Islet precursor cell (in vitro differentiated cells): ENCODE measurements around the gene HTATIP2.
"Not testable (repeated sequence)": the region's sequence is repeated elsewhere in the genome, so short reads cannot be mapped to it uniquely, and the experiment has no call there.

Experiments
- DNase-seq: peaks from one replicate; pipeline ENCODE4 v3.0.0-alpha.2; 2018

The HTATIP2 gene

DNA sequence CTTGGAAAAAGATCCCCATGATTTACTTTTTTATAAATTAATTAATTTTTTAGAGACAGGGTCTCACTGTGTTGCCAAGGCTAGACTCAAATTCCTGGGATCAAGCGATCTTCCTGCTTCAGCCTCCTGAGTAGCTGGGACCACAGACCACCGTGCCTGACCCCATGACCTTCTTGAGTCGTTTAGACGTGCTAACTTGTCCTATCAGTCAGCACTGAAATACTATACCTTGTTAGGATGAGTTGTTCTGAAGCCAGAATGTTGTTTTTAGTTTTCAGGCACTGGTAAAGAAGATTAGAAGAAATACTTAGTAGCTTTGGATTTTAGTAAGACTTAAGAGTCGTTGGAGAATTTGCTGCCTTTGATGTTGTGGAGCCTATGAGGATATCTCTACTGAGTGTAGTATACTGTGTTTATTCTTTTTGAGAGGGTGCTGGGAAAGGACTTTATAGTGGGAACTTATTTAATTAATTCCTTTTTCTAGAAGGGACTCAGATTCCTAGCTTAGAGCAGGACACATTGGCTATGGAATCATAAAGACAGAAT, 8.6 kb downstream of the HTATIP2 start:
- no peak for DNase-seq

DNA sequence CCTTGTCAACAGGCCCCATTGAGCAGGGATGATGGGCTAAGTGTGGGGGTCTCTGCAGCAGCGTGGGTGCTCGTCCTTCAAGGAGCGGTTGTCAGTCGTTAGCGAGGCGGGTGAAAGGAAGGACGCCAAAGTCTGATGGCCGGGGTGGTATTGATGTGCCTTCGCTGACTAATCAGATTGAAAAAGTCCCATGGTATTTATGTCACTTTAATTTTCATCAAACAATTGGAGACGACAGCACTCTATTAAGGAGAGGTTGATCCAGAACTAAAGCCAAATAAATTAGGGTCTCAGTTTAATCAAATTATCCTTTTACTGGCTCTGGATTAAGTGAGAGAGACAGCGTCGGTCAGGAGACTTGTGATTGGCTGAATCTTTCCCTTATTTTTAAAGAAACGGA, 9.6 kb downstream of the HTATIP2 start:
- DNase-seq: no peak

DNA sequence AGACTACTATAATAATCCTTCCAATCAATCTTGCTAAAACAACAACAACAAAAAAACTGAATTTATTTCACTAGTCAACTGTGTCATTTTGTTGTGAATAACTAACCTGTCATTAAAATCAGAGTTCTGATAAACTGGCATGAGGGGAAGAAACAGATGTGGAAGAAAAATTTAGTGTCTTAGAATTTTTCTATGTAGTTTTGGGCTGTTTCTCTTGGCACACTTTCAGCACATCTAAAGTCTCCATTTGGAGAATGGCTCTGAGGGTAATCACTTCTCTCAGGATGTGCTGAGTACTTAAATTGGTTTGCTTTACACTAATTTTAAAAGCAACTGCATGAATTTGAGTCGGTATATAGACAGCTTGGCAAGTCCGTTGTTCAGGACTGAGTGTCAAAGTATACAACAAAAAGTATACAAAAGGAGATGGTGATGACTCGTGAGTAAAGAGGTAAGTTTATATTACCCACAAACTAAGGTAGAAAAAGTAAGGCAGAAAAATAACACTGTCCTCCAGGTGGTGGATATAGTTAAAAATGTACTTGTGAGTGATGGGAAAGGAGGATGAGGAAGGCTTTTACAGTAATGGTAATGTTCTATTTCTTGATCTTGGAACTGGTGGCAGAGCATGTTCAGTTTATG, 10.2 kb downstream of the HTATIP2 start:
- DNase-seq: no peak

DNA sequence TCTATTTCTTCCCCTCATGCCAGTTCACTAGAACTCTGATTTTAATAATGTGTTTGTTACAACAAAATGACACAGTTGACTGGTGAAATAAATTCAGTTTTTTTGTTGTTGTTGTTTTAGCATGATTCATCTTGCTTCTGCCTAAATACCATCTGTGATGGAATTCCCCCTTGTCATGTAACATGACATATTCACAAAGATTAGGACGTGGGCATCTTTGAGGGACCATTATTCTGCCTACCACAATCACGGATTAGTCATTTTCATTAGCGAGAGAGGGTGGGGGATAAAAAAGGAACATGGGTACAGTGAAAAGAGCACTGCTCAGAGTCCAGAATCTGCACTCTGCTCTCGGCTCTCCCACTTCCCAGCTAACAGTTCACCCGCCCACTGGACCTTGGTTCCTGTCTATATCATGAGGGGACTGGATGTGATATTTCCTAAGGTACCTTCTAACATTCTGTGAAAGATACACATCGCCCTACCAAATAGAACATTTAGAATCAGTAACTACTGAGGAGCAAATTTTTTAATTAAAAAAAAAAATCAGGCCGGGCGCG, 11.3 kb downstream of the HTATIP2 start:
- no peak for DNase-seq

DNA sequence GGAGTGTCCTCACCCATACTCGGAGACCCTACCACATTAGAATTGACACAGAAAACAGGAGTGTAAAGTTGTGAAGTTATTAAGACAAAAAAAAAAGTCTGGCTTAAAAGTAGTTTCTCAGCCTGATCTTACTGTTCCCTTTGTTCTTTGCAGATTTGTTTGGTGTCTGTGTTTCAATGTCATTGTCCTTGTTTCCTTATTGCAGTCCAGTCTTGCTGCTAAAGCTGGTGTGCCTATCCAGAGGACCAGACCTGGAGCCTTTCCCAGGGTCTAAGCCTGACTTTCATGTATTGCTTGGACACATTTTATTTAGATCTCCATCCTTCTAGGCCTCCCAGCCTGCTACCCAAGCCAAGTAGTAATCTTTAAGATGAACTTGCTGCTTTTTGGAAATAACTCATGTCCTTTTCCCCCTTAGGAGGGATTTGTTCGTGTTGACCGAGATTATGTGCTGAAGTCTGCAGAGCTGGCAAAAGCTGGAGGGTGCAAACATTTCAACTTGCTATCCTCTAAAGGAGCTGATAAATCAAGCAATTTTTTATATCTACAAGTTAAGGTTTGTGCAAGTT, 12.7 kb downstream of the HTATIP2 start:
- DNase-seq: no peak

DNA sequence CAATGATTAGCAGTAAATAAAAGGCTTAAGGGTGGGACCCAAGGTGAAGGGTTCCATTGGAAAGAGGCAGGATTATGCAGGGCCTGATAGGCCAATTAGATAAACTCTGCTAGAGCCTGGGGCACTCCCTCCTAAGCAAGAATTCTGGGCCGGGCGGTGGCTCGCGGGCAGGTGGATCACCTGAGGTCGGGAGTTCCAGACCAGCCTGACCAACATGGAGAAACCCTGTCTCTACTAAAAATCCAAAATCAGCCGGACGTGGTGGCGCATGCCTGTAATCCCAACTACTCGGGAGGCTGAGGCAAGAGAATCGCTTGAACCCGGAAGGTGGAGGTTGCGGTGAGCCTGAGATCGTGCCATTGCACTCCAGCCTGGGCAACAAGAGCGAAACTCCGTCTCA, 22.5 kb downstream of the HTATIP2 start:
- not testable (repeated sequence) for DNase-seq

DNA sequence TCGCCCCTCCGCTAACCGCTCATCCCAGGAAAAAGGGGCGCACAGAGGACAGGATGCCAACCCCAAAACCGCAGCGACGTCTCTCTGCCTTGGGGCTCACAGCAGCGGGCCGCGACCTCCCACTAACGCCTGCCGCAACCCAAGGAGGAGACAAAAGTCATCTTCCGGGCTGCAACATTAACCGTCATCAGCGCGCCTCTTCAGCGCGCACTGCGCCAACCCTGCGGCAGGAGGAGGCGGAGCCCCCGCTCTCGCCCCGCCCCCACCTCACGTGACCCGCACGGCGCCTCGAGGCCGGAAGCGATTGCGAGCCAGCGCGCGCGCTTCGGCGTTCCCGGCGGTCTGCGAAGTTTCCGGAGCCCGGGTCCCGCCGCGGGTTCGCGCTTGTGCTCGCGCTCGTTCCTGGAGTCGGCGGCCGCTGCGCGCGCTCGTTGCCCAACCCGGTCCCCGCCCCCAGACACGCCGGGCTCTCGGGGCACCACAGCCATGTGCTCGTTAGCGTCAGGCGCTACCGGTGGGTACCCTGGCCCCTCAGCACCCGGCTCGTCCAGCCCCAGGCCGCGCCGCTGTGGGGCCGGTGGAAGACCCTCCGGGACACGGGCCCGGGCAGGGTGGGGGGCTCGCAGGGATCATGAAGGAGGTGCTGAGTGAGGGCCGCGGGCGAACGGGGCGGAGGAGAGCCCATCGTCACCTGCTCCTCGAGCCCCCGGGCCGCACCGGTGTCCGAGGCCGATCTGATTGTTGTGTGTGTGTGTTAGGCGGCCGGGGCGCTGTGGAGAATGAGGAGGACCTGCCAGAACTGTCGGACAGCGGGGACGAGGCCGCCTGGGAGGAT, 24.0 kb downstream of the HTATIP2 start, which contains the start of gene PRMT3:
Gene PRMT3 (plus strand): TSS at position 456 of the 835 bp plus-strand sequence. CDS start 31 bp downstream, at position 487.
- DNase-seq: peak; percentile 97

DNA sequence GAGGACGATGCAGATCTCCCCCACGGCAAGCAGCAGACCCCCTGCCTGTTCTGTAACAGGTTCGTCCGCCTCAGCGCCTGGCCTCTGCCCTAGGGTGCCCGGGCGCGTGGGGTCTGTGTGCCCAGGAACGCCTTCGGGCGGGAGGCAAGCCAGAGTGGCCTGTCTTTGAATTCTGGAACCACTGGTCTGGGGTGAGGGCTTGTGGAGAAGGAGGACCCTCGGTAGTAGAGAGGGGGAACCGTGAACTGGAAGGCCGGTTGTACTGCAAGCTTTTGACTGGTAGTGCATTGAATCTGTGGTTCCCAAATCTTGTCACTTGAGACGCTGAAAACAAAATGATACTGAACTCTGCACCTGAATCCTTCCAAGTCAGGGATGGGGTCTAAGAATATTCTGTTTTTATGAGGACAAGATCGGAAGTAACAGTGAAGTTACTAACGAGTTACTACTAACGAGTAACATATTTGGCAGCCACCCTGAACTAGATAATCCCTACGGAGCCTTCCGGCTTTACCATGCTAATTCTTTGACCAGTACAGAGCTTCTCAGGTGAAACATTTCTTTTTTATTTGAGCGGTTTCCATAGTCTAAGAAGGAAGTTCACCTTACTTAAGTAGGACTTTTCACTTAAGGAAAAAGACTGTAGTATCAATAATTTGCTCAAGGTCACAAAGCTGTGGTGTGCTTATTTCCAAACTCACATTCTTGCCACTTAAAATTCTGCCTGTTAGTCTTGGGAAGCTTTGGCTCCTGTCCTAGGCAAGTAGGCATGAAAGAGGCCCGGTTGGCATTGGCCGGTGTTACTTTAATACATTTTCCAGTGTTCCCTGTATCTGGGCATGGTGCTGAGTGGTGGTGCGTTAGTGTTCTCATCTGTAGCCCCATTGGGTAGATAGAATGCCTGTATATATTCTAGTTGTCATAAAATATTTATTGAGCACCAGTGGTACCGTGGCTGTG, 24.9 kb downstream of the HTATIP2 start:
- DNase-seq: no peak

DNA sequence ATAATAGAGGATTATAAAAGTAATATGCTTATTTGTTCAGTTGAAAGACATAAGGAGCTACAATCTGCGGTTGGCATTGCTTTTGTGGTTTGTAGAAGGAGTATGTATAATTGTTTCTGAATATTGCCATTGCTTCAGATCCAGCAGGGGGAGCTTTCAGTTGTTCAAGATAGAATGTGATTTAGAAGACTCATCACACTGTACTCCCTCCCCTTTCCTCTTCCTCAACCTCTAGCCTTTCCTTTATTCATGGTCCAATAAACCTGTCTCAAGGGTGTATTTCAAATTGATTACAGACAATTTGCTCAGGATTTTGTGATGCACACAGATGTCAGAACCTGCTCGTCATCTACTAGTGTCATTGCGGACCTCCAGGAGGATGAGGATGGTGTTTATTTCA, 33.8 kb downstream of the HTATIP2 start:
- no peak for DNase-seq

DNA sequence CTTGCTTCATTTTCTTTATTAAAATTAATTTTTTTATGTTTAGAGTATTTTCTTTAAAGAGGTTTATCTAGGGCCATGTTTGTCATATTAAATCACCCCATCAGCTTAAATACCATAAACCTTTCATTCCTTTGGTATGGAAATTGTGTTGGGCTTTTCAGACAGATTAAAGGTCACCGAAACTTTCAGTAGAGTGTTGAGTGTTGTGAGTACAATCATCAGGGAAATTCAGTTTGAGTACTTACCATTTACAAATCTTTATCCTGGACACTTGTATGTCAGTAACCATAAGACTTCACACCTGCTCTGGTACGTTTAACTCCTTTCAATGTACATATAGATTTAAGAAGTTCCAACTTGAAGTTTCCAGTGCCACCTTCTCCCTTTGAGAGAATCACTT, 36.0 kb downstream of the HTATIP2 start:
- no peak for DNase-seq

DNA sequence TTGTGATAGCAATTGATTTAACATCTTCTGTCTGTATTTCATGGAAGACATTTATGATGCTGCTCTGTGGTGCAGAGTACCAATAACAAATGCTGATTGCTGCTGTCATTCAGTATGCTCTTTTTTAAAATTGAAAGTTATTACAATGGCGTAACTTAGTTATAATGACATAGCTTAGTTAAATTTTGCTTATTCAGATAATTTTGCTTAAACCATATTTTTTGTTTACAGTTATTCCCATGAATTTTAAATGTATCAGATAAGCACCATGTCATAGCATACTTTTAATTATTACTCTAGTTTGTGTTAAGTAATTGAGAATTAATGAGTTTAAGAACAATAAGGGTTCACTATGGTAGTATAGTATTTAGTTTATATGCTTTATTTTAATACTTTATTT, 39.5 kb downstream of the HTATIP2 start:
- no peak for DNase-seq

DNA sequence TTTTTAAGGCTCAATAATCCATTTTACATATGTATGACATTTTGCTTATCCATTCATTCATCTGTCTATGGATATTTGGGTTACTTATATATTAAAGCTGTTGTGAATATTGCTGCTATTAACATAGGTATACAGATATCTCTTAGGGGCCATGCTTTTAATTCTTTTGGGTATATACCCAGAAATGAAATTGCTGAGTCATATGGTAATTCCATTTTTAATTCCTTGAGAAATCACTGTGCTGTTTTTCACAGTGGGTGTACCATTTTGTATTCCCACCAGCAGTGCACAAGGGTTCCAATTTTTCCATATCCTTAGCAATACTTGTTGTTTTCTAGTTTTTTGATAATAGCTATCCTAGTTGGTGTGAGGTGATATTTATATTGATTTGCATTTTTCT, 43.0 kb downstream of the HTATIP2 start:
- DNase-seq: no peak

DNA sequence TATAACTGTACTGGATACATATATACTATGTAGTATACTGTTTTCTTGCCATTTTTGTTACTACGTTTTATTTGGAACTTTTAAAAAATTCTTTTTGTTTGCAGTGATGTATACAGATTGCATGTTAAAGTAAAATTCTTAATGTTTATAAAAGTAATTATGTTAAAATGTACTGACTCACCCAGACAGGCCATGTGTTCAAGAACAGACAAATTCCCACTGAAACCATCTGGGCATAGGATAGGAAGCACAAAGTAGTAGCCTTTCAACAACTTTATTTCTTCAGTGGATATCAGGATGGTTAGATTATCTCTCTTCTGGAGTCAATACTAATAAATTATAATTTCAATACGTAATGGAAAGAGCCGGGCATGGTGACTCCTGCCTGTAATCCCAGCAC, 43.8 kb downstream of the HTATIP2 start:
- DNase-seq: no peak

DNA sequence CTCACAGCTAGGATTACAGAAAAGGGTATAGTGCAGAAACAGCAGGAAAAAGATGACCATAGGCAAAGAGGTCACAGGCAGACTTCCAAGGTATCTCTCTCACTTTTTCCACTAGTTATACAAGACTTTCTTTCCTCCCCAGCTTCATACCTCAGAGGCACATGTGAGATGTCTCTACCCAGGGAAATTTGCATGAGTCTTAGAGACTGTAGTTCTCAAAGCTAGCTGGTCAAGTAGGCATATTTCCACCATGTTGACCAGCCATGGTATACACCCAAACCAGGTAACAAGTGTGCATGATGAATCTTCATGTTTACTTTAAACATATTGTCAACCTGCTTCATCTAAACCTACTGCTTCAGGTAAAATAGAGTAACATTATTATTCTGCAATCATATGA, 51.9 kb downstream of the HTATIP2 start:
- no peak for DNase-seq

DNA sequence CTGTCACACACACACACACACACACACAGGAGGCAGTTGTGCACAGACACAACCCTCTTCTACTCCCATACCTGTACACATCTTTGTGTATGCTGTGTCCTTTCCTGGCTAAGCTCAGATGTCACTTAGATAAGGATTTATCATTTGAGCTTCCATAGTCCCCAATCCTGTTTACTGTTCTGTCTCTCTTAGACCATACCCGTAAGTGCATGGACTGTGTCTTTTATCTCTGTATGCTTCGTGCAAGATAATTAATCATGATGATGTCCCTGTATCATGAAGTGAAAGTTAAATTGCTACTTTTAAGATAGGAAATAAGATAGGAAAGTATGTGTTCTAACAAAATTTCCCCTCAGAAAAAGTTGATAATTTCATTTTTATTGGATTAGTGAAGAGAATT, 54.3 kb downstream of the HTATIP2 start:
- DNase-seq: no peak

DNA sequence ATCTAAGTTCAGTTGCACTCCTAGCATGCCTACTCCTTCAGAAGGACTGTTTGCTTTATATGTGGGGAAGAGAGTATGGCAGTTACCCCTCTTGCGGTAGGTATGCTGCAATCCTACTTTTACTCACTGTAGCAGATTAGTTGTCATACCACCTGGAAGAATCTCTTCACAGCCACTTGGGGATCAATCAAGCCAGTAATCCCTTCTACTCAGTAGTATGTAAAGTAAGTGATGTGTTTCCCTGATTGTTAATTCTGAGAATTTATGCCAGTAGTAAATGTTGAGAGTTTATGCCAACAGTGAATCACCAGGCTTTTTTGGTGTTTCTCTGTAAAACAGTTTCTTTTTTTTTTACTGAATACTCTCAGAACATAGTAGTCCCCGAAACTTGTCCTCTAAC, 58.4 kb downstream of the HTATIP2 start:
- DNase-seq: no peak

DNA sequence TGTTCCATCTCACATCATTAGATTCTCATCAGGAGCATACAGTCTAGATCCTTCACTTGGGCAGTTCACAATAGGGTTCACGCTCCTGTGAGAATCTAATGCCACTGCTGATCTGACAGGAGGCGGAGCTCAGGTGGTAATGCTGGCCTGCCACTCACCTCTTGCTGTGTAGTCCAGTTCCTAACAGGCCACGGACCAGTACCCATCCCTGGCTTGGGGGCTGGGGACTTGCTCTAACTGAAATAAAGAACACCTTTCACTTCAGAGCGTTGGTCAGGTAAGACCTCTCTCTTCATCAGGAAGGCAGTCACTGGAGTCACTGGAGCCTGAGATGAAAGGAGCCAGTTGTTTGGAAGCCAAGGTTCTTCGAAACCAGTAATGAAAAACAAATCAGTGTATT, 65.7 kb downstream of the HTATIP2 start:
- DNase-seq: no peak
